NOMO-1 treated with dmso at 0.1 percent for 144 hours (cell line): Measurements from ENCODE around the gene RSBN1L.

ENCODE experiments used
- DNase-seq: peaks from one replicate; lab custom pipeline; 2025; ENCODE audit not compliant: unreplicated experiment; lab: John Stamatoyannopoulos, UW

Gene RSBN1L

DNA sequence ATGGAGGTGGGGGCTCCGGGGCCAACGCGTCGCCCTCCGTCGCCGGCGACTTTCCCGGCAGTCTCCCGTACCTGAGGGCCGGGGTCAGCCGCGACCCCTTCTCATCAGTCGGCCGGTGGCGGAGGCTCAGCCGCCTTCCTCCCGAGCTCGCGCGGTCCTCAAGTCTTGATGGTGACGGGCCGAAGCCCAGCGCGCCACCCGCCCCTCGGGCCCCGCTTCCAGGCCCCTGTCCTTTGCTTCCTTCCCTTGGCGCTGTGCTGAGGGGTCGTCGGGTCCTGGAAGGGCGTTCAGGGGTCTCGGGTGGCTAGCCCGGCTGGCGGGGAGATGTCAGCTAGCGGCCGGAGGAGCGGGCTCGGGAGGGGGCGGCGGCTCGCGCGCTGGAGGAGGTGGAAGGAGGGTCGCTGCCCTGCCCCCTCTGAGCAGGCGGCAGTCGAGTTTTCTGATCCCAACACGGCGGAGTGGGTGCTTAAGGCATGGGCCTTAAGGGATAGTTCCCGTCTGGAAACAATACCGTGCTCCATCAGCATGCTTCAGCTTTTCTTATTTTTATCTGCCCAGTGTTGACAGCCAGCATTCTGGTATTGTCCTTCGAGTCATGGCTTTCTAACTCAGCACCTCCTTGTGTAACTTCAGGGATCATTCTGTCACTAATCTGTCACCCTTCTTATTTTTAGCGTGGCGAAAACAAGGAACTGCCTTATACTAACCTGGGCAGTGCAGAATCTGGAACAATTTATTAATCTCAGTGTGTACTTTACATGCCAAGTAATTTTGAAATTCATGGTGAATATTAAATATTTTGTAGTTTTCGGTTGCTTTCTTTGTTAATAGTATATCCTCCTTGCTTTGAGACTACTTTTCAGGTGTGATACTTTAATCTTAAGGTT lies 103.1 kb downstream of the RSBN1L start:
- DNase-seq = peak; percentile 80

DNA sequence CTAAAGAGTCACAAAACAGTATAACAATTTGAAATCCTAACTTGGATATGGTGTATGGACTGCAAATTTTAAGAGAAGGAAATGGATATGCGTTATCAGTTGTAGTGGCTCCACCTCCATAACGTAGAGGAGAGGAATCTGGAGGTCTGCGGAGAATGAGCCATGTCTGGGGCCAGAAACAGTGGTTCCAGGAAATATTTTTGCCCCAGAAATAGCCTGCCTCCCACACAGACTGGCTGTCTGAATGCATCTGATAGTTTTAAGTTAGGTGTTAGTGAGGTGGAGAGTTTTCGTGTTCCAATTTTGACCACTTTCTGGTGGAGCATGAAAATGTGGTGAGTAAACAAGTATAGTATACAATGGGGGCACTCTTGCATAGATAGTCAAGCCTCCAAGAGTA lies 103.9 kb downstream of the RSBN1L start:
- DNase-seq = no peak

DNA sequence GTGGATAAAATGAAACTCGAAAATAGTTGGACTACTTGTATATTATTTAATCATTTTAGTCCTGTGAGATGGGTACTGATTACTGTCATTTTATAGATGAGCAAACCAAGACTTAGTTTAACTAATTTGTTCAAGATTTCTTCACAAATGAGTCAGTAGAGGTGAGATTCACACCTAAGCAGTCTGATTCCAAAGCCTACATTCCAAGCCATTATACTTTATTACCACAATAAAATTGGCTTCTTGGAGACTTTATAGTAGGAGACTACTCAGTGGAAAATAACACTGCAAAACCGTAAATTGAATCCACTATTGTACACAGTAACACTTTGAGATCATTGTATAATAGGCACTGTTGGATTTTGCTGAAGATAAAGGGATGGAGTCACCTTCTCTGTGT lies 104.5 kb downstream of the RSBN1L start:
- DNase-seq = no peak

DNA sequence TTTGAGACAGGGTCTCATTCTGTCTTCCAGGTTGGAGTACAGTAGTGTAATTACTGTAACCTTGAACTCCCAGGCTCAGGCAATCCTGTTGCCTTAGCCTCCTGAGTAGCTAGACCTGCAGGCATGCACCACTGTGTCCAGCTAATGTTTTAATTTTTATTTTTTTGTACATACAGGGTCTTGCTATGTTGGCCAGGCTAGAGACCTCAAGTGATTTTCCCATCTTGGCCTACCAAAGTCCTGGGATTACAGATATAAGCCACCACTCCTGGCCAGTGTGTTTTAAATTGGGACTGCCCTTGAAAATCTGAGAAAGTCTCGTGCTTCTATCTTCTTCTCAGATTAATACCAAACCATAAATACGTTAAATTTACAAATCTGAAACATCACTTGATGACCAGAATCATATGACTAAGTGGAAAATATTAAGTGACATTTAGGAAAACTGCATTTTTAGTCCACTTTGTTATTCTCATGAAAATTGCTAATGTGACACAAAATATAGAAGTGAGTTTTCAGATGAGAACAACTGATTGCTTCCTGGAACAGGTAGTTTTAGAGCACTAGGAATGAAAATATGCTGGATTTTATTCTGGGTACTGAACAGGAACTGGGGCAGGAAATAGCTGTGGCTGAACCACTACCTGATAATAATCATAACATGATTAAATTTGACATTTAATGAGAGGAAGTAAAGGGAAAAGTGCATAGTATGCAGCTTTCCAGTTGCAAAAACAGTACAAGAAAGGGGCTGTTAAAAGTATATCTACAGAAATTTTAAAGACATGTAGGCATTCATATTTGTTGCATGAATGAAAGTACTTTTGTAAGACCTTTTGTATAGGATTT lies 106.5 kb downstream of the RSBN1L start:
- DNase-seq = no peak

DNA sequence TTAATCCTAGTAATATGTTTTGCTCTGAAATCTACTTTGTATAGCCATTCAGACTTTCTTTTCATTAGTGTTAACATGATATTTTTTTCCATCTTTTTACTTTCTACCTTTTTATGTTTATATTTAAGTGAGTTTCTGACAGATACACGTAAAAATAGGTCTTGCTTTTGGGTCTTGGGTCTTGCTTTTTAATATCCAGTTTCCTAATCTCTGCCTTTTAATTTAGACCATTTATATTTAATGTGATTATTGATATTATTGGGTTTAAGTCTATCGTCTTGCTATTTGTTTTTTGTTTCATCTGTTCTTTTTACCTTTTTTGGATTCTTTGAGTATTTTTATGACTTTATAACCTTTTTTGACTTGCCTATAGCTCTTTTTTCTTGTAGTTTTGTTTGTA lies 110.2 kb downstream of the RSBN1L start:
- DNase-seq = no peak

DNA sequence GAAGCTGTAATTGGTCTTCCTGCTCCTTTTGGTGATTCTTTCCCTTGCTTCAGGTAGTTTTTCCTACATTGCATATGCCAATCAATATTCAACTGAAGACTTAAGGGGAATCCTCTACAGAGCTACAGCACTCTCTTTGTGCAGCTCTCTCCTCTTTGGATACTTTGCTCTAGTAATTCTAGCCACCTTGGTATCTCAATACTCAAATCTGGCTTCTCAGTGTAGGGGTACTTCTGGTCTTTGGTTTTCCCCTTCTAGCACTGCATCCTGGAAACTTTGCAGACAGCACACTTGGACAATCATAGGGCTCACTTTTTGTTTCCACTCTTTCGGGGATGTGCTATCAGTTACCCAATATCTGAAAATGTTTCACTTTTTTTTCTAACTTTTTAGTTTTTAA lies 112.3 kb downstream of the RSBN1L start:
- no peak for DNase-seq

DNA sequence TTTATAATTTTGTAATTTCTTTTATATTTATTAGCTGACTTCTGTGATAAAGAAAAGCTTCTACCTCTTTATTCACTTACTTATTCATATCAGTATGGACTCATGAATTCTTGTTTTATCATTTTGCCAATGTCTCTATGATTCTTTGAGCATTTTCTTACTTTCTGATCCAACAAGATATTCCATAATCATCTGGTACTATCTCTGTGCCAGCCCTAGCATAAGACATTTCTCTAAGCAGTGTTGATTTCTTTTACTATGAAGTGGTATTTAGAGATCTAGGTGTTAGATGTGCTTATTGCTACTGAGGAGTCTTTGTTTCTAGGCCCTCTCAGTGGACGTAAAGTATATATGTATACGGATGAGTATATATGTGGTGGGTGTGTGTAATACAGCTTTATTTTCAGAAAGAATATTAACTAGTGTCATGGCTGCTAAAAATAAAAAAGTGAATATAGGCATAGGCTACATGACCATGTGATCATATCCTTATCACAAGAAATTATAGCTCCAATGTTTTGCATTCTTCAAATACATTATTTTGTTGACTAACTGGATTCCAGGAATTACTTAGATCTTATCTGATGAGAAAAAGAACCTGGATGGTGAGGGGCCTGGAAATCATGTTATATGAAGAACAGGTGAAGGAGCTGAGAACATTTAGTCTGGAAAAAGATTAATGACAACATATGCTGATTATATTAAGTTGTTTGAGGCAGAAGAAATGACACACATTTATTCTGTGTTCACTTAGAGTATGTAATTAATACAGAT lies 115.4 kb downstream of the RSBN1L start:
- DNase-seq = no peak

DNA sequence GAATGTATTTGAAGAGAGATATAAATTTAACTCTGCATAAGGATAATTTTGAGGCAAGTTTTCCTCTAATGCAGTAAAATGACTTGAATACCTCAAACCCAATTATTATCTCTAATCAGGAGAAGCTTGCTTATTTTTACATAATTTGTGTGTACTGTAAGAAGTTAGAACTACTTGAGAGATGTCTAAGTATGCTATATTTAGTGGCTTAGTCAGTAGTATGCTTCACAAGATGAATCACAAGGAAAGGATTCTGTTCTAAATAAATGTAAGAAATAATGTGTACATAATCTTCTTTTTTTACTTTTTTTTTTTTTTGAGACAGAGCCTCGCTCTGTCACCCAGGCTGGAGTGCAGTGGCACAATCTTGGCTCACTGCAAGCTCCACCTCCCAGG lies 116.0 kb downstream of the RSBN1L start:
- DNase-seq = no peak

DNA sequence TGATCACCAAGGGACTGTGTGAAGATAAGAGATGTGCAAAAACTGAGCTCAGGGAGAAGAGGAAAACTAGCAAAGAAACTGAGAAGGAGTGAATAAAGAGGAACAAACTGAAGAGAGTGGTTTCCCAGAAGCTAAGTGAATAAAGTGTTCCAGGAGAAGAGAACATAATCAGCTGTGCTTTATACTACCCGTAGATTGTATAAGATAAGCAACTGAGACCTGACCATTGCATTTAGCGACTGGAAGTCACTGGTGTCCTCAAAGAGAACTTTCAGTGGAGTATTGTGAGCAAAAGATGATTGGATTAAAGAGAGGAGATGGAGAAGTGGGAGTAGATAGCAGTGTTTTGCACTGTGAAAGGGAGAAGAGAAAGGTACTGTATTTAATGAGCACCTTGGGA lies 116.9 kb downstream of the RSBN1L start:
- no peak for DNase-seq

DNA sequence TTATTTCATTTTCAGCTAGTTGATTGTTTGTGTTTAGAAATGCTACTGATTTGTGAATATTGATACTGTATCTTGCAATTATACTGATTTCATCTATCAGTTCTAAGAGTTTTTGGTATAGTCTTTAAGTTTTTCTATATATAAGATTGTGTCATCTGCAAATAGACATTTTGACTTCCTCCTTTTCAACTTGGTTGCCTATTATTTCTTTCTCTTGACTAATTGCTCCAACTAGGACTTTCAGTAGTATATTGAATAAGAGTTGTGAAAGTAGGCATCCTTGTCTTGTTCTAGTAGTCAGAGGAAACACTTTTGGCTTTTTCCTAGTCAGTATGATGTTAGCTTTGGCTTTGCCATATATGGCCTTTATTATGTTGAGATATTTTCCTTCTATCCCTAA lies 122.8 kb downstream of the RSBN1L start:
- peak; percentile 72 for DNase-seq

DNA sequence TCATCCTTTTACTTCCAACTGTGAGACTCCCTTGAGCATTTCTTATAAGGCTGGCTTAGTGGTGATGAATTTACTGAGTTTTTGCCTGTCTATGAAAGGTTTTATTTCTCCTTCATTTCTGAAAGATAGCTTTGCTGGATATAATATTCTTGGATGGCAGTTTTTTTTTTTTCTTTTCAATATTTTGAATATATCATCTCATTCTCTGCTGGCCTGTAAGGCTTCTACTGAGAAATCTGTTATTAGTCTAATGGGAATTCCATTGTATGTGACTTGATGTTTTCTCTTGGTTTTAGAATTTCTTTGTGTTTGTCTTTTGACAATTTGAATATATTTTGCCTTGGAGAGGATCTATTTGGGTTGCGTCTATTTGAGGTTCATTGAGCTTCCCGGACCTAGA lies 124.7 kb downstream of the RSBN1L start:
- DNase-seq = no peak

DNA sequence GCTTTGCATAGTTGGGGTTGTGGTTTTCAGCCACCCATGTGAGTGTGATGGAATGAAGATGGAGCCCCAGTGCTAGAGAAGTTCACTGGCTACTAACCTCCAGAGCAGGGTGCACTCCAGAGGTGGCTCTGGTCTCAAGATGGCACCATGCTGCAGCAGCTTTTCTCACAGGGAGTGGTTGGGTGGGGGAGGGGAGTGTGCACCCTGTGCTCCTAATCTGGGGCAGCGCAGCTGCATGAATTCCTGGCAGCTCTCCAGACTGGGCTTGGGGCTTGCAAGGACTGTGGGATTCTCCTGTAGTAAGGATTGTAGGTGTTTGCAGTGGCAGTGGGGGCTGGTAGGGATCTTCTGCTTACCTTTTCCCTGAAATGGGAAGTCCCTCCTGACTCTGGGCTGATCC lies 126.0 kb downstream of the RSBN1L start:
- no peak for DNase-seq

DNA sequence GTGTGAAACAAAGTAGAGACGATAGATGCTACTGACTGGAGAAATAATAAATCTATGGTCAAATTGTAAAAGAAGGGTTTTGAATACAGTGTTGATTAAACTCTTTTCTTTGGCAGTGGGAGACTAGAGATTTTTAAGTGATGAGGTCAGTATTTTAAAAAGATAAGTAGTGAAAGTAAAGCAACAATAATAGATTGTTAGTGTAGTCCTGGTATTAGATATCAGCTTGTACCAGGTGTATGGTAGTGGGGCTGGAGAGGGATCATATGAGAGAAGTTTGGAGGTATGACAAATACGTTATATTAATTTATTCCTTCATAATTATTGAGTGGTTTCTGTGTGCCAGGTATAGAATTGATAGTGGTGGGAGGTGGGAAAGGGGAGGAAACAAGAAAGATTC lies 127.5 kb downstream of the RSBN1L start:
- no peak for DNase-seq

DNA sequence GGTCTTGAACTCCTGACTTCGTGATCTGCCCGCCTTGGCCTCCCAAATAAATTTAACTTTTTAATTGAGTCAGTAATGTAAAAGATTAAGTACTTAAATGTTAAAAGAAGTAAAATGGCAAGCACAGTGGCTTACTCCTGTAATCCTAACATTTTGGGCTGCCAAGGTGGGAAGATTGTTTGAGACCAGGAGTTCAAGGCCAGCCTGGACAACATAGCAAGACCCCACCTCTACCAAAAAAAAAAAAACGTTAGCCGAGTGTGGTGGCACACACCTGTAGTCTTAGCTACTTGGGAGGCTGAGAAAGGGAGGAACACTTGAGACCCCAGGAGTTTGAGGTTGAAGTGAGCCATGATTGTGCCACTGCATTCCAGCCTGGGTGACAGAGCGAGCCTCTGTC lies 128.4 kb downstream of the RSBN1L start:
- DNase-seq = no peak

DNA sequence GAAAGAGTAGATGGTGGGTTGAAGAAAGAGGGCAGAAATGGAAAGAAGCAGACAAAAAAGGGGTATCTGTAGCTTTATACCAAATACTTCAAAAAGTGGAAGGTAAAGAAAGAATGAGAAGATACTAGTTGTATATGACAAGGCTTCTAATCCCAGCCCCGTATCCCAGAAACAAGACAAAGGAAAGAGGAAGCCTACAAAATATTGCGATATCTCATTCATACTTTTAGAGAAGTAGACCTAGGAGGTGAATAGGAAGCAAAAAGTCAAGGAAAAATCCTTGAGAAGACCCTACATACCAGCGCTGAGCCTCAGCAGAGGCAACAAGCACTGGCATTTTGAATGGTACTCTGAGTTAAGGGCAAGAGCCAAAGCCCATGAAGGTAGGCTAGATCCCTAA lies 128.9 kb downstream of the RSBN1L start:
- DNase-seq = peak; percentile 42

DNA sequence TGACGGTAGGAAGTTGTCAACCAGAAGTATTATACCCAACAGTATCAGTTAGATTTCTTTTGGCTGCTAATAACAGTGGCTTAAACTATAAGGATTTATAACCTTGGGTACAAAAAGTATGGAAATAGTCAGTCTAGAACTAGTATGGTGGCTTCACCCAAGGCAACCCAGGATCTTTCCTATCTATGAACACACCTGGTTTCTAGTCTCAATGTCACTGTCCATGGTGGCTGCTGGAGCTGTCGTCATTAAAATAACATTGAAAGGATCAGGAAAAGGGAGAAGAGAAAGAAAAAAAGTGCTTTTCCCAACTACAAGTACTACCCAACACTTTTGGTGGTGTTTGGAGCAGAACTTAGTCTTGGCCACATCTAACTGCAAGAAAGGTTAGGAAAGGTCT lies 130.0 kb downstream of the RSBN1L start:
- DNase-seq = no peak

DNA sequence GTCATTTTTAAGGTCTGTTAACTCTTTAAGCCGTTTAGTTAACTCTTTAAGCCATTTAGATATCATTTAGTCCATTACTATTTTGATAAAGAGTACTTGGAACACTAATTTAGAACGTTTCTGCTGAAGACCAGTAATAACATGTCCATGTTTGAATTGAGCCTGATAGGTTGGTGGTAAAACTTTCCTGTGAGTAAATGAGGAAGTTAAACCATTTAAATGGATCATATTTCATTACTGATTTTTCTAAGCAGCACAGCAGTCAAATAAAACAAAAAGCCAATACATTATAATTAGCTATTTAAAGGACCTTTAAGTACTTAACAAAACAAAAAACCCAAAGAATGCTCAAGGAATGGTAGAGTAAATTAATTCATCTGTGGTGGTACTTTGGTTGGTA lies 131.7 kb downstream of the RSBN1L start:
- DNase-seq = no peak

DNA sequence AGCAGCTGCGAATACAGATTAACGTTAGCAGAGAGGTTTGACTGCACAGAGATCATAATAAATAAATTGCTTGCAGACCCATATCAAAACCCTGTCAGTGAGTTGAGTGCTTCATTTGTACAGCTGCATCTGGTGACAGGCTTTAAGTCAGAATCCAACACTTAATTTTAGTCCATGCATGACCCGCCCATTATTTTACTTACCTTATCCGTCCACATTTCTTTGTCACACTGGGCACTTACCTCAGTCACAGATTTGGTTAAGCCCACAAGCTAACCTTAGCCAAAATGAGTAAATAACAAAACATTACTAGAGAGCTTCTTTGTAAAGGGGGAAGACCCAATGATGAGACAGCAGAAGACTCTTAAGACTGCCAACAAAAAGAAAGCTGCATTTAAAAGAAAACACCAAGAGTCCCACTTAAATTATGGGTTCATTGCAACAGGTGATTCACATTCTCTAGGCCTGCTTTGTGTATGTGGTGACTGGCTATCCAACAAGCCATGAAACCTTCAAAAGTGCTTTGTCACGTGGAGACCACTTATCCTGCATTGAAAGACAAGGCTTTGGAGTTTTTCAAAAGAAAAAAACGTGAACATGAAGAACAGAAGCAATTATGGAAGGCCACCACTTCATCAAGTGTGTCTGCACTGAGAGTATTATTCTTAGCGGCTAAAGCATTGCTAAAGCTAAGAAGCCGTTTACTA lies 134.5 kb downstream of the RSBN1L start:
- no peak for DNase-seq

DNA sequence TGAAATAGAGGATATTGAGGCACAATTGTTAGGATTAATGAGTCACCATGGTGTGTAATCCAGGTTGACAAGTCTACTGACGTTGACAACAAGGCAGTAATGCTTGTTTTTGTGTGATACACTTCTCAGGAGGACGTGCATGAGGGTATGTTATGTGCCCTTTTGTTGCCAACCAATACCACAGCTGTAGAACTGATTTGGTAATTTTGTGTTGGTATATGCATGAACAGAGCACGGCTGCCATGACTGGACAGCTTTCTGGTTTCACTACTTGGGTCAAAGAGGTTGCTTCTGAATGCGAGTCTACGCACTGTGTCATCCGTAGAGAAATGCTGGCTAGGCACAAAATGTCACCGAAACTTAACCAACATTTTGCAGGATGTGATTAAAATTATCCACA lies 135.2 kb downstream of the RSBN1L start:
- DNase-seq = no peak

DNA sequence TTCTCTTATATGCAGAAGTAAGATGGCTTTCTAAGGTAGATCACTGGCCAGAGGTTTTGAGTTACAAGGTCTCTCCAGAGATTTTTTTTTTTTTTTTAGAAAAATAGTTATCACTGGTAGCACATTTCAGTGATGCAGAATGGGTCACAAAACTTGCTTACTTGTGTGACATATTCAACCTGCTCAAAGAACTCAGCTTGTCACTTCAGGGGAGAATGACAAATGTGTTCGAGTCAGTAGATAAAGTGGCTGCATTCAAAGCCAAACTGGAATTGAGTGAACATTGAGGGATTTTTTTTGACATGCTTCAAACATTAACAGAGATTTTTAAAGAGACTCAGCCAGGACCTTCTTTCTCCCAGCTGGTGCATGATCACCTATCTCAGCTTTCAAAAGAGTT lies 135.7 kb downstream of the RSBN1L start:
- no peak for DNase-seq
